Fibroblast of the aortic adventitia (primary cell): ENCODE results near the gene AGBL3. TPM values are rescaled to one million over a fixed set of nuclear protein-coding genes. Genes with fewer than 3 reads are reported as not detected.

Experiments used
- DNase-seq: peaks from one replicate; pipeline ENCODE4 v3.0.0-alpha.2; 2010; ENCODE audit warnings: low read depth
- H3K4me3 ChIP-seq: 2 replicates; pipeline ENCODE4 v1.5.1; 2011; ENCODE audit warnings: low read depth, mild to moderate bottlenecking, control low read depth, low read length, moderate library complexity
- total RNA-seq: library from RNA; depleted of rRNA; stranded (reverse); fragments of >200 nt; gene quantifications from 2 replicates; pipeline ENCODE4 v1.2.3, GENCODE V29; 2012; ENCODE audit warnings: low replicate concordance
- TF ChIP-seq, protein P1 (sequence below): IDR thresholded peaks from 2 replicates; pipeline ENCODE4 v1.5.1; 2011; ENCODE audit warnings: mild to moderate bottlenecking, low read length, control low read depth, inconsistent platforms; ENCODE audit not compliant: insufficient read depth

The AGBL3 gene
- total RNA-seq, 1 donor: 2.9 TPM

DNA sequence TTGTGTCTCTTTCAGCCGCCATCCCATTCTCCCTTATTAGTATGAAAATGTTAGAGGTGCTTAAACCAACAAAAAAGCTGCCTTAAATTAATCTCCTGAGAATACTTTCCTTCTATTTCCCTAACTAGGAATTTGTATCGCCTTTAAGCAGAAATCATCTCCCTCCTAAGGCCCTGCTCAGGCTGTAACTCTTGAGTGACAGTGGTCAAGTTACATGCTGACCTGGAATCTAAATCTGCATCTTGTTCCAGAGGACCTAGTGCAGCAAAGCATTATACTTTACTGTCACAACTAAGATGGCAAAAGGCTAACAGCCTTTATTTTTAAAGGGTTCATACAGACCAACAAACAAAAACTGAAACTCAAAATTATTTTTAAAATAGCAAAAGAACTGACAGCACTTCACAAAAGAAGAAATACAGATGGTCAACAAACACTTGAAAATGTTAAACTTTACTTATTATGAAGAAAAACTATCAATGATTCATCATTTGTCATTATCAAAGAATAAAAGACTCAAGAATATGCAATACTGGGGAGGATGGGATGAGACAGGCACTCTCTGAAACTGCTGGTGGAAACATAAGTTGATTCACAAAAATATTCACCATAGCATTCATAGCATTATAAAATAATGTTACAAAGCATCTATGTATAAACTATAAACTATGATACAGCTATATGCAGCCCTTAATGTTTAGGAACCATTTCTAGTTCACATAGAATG, 173.2 kb downstream of the AGBL3 start:
- DNase-seq: peak; percentile 24
- no peak overlapping the region for H3K4me3 ChIP-seq
- TF ChIP-seq, protein P1, sequence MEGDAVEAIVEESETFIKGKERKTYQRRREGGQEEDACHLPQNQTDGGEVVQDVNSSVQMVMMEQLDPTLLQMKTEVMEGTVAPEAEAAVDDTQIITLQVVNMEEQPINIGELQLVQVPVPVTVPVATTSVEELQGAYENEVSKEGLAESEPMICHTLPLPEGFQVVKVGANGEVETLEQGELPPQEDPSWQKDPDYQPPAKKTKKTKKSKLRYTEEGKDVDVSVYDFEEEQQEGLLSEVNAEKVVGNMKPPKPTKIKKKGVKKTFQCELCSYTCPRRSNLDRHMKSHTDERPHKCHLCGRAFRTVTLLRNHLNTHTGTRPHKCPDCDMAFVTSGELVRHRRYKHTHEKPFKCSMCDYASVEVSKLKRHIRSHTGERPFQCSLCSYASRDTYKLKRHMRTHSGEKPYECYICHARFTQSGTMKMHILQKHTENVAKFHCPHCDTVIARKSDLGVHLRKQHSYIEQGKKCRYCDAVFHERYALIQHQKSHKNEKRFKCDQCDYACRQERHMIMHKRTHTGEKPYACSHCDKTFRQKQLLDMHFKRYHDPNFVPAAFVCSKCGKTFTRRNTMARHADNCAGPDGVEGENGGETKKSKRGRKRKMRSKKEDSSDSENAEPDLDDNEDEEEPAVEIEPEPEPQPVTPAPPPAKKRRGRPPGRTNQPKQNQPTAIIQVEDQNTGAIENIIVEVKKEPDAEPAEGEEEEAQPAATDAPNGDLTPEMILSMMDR: no peak

DNA sequence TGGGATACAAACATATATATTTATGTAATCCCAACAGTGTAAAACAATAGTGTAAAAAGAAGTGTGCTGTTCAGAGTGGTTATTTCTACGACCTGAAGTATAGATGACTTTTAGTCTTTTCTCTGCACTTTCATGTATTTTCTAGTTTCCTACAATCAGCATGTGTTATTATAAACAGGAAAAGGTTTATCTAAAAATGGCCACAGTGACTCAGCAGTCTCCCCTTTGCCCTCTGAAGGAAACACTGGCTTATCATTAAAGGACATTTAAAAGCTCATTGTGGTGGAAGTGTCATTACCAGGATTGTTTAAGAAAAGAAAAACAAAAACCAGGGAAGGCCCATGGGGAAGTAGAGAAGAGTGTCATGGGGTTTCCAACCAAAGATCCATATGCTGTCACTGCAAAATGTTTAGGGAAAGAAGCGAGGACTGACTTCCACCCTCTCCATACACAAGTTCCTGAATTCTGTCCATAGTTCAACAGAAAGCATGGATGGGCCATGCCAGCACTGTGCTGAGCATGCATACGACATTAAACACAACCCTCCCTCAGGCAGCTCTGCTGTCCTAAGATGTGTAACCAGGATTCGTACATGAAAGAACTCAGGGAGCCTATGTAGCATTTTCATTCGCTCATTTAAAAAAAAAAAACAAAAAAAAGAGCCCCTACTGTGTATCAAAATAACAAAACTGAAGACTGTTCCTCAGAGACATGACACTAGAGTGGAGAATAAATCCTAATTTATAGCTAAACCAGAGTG, 174.0 kb downstream of the AGBL3 start:
- DNase-seq: peak; percentile 61
- TF ChIP-seq, protein P1: no peak
- H3K4me3 ChIP-seq: no peak overlapping the region

DNA sequence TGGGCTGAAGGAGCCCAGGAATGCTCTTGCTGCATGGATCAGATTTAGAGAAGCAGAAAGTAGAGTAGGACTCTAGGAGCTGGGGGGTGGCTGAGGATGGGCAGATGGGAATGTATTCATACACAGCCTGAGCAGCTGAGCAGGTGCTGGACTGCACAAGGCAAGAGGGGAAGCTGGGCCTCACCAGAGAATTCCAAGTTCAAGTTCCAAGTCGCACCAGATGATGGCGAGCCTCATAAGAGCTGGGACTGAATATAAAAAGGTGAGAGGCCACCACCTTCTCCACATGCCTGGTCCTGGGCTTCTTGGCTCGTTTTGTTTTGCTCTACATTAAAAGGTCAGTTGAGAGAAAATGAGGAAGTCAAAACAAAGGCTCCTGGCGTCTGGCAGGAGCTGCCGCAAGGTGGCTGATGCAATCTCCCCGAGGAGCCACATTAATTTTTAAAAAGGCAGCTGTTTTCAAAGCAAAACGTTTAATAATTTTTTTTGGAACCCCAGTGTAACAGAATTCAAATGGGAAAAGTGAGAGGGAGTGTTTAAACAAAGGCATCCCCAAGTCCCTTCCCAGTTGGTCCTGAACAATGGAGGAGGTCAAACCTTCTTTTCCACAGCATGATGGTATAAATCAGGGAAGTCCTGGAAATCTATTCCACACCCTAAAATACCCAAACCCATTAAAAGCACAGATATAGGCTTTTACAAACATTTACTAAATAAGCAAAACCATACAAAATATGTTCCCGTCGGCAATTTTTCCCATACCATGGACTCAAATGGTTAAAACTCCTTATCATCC, 174.7 kb downstream of the AGBL3 start:
- H3K4me3 ChIP-seq: no peak overlapping the region
- TF ChIP-seq, protein P1: peak; percentile 9
- DNase-seq: peak; percentile 32

DNA sequence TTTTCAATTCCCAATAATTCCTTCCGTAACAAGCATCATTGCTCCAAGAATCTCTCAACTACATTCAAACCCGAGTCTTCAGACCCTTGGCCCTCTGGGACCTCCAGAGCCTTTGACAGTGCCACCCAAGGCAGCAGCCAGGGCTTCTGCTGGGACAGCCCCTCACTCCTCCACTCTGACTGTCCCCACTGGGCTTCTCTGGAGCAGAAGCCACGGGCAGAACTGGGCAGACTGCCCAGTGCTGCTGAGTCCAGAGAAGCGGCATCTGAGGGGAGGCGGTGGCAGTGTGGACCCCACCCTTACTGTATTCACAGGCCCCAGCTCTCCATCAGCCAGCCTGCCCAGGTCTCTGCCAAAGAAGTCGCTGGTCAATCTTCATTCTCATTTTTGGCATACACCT, 175.4 kb downstream of the AGBL3 start:
- H3K4me3 ChIP-seq: no peak overlapping the region
- DNase-seq: no peak
- TF ChIP-seq, protein P1: no peak

DNA sequence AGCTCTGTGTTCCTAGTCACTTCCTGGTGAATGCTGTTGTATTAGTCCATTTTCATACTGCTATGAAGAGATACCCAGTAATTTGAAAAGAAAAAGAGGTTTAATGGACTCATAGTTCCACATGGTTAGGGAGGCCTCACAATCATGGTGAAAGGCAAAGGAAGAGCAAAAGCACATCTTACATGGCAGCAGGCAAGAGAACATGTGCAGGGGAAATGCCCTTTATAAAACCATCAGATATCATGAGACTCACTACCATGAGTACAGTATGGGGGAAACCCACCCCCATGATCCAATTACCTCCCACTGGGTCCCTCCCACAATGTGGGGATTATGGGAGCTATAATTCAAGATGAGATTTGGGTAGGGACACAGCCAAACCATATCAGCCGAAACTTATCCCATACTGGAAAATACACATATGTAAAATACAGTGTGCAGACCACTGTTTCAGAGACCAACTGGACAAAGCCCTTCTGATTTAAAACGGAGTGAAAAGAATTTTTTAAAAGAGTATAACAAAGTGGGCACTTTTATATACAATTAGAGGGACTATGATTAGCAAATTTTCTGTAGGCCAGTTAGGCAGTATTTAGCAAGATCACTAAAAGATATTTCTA, 176.2 kb downstream of the AGBL3 start:
- H3K4me3 ChIP-seq: no peak overlapping the region
- TF ChIP-seq, protein P1: no peak
- DNase-seq: no peak

DNA sequence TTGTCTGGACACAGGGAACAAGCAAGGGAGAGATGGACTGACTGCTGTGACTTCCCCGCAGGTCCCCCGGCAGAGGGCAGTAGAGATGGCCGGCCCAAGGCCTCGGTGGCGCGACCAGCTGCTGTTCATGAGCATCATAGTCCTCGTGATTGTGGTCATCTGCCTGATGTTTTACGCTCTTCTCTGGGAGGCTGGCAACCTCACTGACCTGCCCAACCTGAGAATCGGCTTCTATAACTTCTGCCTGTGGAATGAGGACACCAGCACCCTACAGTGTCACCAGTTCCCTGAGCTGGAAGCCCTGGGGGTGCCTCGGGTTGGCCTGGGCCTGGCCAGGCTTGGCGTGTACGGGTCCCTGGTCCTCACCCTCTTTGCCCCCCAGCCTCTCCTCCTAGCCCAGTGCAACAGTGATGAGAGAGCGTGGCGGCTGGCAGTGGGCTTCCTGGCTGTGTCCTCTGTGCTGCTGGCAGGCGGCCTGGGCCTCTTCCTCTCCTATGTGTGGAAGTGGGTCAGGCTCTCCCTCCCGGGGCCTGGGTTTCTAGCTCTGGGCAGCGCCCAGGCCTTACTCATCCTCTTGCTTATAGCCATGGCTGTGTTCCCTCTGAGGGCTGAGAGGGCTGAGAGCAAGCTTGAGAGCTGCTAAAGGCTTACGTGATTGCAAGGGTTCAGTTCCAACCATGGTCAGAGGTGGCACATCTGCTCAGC, 178.2 kb downstream of the AGBL3 start:
- no peak overlapping the region for H3K4me3 ChIP-seq
- DNase-seq: no peak
- TF ChIP-seq, protein P1: no peak
